GM12801 (cell line): ENCODE measurements around the gene RANBP17.

ENCODE experiments used
- CTCF ChIP-seq: IDR thresholded peaks from one replicate; pipeline ENCODE4 v1.5.1; 2011; ENCODE audit warnings: control low read depth; ENCODE audit not compliant: insufficient read length; ENCODE audit errors: extremely low read depth

RANBP17 gene

DNA sequence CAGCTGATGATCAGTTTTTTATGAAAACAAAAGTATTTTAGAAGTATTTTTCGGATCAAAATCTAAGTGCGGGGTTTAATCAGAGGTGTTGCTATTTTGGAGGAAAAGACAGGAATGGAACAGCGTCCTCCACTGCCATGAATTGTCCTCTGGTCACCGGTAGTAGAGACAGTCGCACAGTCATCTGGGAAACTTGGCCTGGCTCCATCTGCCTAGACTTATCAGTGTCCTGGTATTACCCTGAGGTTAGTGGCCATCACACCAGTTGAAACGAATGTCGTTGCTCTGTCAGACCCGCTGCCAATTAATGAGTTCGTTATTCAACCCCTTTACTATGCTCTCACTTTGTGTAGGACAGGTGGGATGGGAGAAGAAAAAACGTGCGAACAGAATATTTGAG lies 455.4 kb downstream of the RANBP17 start:
- TF ChIP-seq CTCF, result no peak

DNA sequence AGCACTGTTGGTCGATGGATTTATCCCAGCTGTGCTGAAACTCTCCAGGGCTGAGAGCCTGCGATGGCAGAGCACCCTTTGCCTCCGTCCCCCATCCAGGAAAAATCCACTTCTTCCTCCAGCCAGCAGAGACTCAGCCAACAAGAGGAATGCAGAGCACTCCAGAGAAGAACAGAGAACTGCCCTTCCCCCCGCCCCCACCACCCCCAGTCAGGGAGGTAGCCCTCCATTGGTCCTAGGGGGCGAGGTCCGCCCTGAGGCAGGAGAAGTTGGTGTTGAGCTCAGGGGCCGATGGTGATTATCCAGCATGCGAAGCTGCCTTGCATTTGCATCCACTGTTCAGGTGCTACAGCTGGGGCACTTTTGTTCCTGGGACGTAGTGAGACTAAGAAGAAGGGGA lies 456.2 kb downstream of the RANBP17 start:
- TF ChIP-seq CTCF, result no peak

- TF ChIP-seq CTCF, result no peak
These were observed 459.6 kb downstream of the RANBP17 start for GRCh38 chr5:171321447-171321846.

DNA sequence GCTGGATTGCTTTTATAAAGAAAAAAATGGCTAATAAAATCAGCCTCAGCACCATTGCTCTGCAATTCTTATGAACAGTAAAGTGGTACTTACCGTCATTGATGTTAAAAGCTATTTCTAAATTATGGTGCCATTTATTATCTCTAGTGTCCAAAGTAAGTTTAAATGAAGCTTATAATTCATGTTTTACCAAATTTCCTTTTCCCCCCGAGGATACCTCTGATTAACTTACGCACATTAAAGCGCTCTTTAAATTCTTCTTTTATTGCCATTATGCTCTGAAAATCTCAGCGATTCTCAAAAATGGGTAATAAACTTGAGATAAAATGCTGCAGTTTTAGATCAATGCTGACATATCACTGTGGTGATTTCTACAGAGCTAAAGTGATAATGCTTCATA lies 460.7 kb downstream of the RANBP17 start:
- no peak for TF ChIP-seq CTCF

- no peak for TF ChIP-seq CTCF
These were observed 461.2 kb downstream of the RANBP17 start for GRCh38 chr5:171323007-171323406.

- no peak for TF ChIP-seq CTCF
These were observed 462.2 kb downstream of the RANBP17 start for GRCh38 chr5:171323806-171324632.

DNA sequence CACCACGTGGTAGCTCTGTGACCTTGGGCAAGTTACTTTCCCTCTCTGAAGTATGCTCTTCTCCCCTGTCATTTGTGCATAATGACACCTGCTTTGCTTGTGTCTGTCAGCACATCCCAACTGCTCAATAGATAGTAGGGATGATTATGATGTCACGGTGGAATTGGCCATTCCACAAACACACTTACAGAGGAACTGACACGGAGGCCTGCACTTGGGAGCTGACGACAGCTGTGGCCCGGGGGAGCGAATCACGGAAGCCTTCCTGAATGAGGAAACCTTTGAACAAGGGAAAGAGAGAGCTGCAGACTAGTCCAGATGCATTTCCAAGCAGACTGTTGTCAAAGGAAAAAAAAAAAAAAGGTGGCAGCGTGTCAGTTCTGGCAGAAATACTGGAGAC lies 468.2 kb downstream of the RANBP17 start:
- no peak for TF ChIP-seq CTCF
